ENCODE results near the gene PPP1R3A. TPM values are rescaled to one million over a fixed set of nuclear protein-coding genes. Genes with fewer than 3 reads are reported as not detected.
"Not testable (repeated sequence)": the region's sequence is repeated elsewhere in the genome, so short reads cannot be mapped to it uniquely, and the experiment has no call there.

PPP1R3A gene
- polyA plus RNA-seq (ENCODE audit: insufficient read length in 3 of 3): under 1 TPM in 1 of 3 donors, not detected in 2; 0.03 TPM
- long read RNA-seq, donor 1: 0 reads
- long read RNA-seq, donor 2: 0 reads
- long read RNA-seq, donor 3: 0 reads
- long read RNA-seq, donor 4: 0 reads
- long read RNA-seq, donor 5: 0 reads
- long read RNA-seq, donor 6: 0 reads
- long read RNA-seq, donor 7: 0 reads
- long read RNA-seq, donor 8: 0 reads
- long read RNA-seq, donor 9: 0 reads
- long read RNA-seq, donor 10: 0 reads
- long read RNA-seq, donor 11: 0 reads
- long read RNA-seq, donor 12: 0 reads
- long read RNA-seq, donor 13: 0 reads
- long read RNA-seq, donor 14: 0 reads
- long read RNA-seq, donor 15: 0 reads
- long read RNA-seq, donor 16, full-length matches to known transcripts: 1 of 1 reads
- long read RNA-seq, donor 16, partial matches to known transcripts: 0 of 1 reads
- long read RNA-seq, donor 16, other reads (novel, unspliced or antisense): 0 of 1 reads

GRCh38 chr7:113918946-113919345 lies at the start of gene PPP1R3A:
PPP1R3A (minus strand) TSS chr7:113919009; CDS start chr7:113918996, 13 bp downstream.
- DNase-seq: no peak

- DNase-seq: no peak
These were observed 44.5 kb upstream of the PPP1R3A start for GRCh38 chr7:113963356-113963755.

GRCh38 chr7:113959910-113960309 lies 41.1 kb upstream of the PPP1R3A start:
- no peak for DNase-seq

- no peak for DNase-seq
These were observed 36.3 kb upstream of the PPP1R3A start for GRCh38 chr7:113955157-113955556.

GRCh38 chr7:113953553-113953952 lies 34.7 kb upstream of the PPP1R3A start:
- DNase-seq: no peak

GRCh38 chr7:113945018-113945938 lies 26.5 kb upstream of the PPP1R3A start:
- DNase-seq: no peak

GRCh38 chr7:113936982-113937381 lies 18.2 kb upstream of the PPP1R3A start:
- no peak for DNase-seq

- no peak for DNase-seq
These were observed 17.7 kb upstream of the PPP1R3A start for GRCh38 chr7:113936535-113936934.

- not testable (repeated sequence) for DNase-seq
These were observed 10.6 kb upstream of the PPP1R3A start for GRCh38 chr7:113929389-113929788.

GRCh38 chr7:113928112-113928511 lies 9.3 kb upstream of the PPP1R3A start:
- DNase-seq: no peak

GRCh38 chr7:113922049-113922448 lies 3.2 kb upstream of the PPP1R3A start:
- DNase-seq: no peak

- no peak for DNase-seq
These were observed 2.6 kb upstream of the PPP1R3A start for GRCh38 chr7:113921363-113921762.

GRCh38 chr7:113917840-113918239 lies 969 bp downstream of the PPP1R3A start:
- DNase-seq: no peak

- DNase-seq: no peak
These were observed 2.9 kb downstream of the PPP1R3A start for GRCh38 chr7:113915956-113916355.

- DNase-seq: no peak
These were observed 5.9 kb downstream of the PPP1R3A start for GRCh38 chr7:113912876-113913275.

GRCh38 chr7:113907617-113908016 lies 11.2 kb downstream of the PPP1R3A start:
- no peak for DNase-seq

GRCh38 chr7:113904521-113904920 lies 14.3 kb downstream of the PPP1R3A start:
- no peak for DNase-seq

GRCh38 chr7:113892818-113893217 lies 26.0 kb downstream of the PPP1R3A start:
- DNase-seq: no peak

- no peak for DNase-seq
These were observed 27.0 kb downstream of the PPP1R3A start for GRCh38 chr7:113891828-113892227.

GRCh38 chr7:113891031-113891350 lies 27.8 kb downstream of the PPP1R3A start:
- DNase-seq: no peak

GRCh38 chr7:113890331-113891030 lies 28.3 kb downstream of the PPP1R3A start:
- DNase-seq: no peak

- DNase-seq: no peak
These were observed 35.7 kb downstream of the PPP1R3A start for GRCh38 chr7:113883096-113883495.
